ENCODE results near the gene NFIA.
"Not testable (repeated sequence)": the region's sequence is repeated elsewhere in the genome, so short reads cannot be mapped to it uniquely, and the experiment has no call there.

The NFIA gene

GRCh38 chr1:61451572-61451968 lies 369.2 kb downstream of the NFIA start:
- DNase-seq (ENCODE audit: low read depth, low spot score): no peak

DNA sequence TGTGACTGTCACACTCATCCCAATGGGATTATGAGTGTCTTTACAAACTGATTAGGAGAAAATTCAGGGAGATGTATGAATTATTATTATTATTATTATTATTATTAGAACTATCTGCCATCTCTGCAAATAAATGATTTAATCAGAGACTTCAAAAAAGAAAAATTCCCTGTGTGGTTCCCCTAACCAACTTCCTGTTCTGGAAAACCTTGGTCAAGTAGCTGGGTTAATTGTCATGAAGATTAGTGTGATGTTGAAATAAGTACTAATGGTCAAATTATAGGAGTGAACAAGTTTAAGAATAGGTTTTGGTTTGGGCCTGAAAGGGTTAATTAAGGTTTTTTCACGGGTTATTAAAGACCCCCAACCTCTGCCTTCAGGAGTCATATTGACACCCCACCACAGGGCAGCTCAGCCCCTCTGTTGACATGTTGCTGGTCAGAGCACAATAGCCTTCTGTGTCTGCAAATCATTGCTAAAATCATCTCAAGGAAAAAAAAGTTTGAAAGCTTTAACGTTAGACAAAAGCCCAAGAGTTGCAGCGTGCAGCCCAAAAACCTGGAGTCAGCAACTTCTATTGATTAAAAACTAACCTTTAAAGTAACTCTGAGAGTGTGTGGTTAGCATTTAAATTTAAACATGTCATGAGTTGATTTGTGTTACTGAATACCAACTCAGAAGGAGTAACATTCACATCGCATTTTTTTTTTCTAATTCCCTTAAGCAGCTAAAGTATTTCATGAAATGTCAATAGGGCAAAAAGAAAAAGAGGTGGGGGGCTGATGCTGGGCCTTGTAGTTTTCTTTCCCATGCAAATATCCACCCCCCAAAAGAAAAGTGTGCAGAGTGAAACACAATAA lies 370.0 kb downstream of the NFIA start:
- DNase-seq (ENCODE audit: low read depth, low spot score): no peak

DNA sequence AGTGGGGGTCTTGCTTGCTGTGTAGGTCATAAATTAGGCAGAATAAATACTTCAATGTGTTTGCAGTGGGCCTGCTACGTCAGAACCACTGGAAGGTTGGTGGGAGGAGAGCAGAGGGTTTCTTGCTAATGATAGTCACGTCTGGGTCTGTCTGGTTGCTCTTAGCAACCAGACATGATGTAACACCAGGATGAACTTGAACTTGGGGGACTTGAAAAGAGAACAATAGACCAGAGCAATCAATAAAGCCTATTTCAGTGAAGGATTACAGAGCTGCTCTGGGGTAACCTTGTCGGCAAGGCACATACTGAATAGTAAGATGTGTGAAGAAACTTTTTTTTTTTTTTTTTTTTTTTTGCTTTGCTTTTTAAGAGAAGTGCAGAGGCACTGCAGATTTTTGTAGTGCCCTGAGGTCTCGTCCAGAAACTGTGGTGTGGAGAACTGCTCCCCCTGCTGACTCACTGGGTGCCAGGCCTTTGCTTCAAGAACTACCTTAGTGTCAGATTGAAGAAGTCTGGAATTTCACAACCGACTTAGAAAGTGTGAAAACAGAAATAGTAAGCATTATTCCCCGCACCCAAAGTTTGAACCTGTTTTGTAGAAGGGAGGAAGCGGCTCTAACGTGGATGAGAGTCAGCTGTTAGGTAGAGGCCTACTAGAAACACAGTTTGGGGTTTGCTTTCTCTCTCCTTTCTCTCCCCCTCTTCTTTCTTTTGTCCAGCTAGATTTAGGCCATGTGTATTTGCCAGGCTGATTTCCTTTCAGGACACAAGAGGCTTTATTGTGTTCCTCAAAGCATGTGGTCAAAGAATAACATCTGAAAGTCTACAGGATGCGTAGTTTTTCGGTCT lies 371.0 kb downstream of the NFIA start:
- peak; percentile 50 for DNase-seq (ENCODE audit: low read depth, low spot score)

- no peak for DNase-seq (ENCODE audit: low read depth, low spot score)
Measured at GRCh38 chr1:61455400-61455799, 373.0 kb downstream of the NFIA start.

DNA sequence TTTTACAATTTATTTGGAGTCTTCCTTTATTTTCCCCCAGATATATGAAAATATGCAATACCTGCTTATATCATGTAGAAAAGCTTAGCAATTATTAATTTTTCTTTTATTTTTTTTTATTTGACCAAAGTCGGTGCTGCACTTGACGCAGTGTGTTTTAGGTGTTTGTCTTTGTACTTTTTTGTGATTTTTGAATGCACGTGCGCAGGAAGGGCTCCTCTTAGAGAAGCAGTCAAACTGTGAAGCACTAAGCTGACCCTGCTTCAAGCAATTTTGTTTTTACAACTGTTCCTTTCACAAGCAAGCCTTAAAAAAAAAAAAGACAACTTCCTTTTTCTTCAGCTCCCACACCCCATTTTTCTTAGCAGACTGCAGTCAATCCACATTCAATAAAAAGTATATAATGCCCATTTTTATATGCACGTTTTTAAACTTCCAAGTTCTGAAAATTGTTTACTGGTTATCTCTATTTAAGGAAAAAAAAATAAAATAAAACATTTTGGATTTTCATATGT lies 375.2 kb downstream of the NFIA start:
- DNase-seq (ENCODE audit: low read depth, low spot score): no peak

DNA sequence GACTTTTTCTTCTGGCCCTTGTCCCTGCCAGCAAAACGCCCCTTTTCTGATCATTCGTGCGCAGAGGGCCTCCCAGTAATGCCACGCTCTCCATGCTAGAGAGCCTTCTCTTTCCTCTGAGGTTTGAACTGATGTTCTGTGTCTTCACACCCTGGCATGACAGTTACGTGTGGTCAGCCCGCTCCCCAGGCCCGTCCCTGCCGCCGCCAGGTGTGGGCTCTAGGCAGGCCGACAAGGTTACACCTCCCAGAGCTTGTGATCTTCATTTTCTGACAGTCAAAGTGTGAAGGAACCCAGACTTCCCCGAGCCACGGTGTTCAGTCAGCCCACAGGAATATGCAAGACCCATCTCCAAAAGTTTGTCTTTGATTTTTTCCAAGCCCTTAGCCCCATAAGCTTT lies 377.0 kb downstream of the NFIA start:
- DNase-seq (ENCODE audit: low read depth, low spot score): no peak

DNA sequence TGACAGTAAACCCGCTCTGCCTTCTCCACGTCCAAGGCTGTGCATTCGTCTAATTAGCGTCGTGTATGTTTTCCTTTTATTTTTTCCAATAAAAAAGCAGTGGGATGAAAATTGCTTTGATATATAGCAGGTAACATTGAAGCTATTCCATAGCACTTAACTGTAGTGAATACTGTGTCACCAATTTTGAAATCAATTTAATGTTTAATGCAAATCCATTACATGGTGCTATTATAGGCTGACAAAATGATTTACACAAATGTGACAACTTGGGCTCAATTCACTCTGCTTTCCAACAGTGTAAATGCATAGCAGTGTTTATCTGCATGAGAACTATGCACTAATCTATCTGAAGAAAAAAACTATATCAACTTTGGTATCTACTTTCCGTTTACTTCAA lies 377.8 kb downstream of the NFIA start:
- DNase-seq (ENCODE audit: low read depth, low spot score): no peak

GRCh38 chr1:61461406-61462384 lies 379.3 kb downstream of the NFIA start:
- no peak for DNase-seq (ENCODE audit: low read depth, low spot score)

DNA sequence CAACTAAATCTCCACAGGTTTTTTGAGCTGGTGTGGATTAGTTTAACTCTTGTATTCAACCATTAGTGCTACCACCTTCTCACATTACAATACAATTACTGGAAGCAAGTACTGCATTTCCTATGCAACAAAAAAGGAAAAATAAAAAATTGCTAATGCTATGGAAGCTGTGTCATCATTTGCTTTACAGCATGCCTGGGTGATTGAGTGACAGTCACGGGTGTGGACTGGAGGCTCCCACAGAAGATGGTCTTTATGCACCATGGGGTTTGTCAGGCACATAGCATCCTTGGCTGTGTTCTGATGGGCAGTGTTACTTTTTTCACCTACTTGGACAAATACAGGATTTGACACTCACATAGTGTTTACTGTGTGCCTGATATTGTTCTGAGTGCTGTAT lies 380.3 kb downstream of the NFIA start:
- DNase-seq (ENCODE audit: low read depth, low spot score): no peak

GRCh38 chr1:61463220-61463619 lies 380.9 kb downstream of the NFIA start:
- DNase-seq (ENCODE audit: low read depth, low spot score): no peak

GRCh38 chr1:61467836-61468235 lies 385.5 kb downstream of the NFIA start:
- DNase-seq (ENCODE audit: low read depth, low spot score): not testable (repeated sequence)

DNA sequence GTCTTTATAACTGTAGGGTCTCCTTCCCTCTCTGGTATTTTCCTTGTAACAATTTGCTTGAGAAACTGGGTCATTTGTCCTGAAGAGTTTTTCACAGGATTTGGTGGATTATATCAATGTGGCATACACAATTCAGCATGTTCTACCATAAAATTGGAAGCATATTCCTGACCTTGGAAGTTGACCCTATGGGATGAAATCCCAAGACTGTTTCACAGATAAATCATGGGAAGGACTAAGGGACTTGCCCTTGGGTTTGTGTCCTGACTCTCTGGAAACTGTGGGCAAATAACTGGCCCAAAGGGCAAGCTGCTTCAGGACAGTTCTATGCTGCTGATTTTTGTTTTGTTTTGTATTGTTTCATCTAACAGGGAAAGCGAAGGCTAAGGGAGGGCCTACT lies 387.0 kb downstream of the NFIA start:
- no peak for DNase-seq (ENCODE audit: low read depth, low spot score)

DNA sequence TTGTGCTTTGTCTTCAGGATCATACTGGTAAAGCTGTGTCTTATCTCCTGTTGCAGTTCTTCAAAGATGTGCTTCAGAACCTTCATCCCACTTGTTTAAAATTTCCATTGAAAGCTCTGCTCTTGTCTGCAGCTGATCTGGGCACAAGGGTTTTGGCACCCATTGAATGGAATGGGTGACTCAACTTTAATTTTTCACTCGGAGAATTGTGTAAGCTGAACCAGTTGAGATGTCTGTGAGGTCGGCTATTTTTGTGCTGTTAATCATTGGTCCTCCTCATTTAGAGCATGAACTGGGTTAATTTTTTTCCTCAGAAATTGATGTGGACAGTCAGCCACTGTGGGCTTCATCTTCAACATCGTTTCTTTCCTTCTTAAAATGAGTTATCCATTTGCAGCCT lies 390.5 kb downstream of the NFIA start:
- DNase-seq (ENCODE audit: low read depth, low spot score): no peak

- no peak for DNase-seq (ENCODE audit: low read depth, low spot score)
Measured at GRCh38 chr1:61474269-61474817, 392.0 kb downstream of the NFIA start.

DNA sequence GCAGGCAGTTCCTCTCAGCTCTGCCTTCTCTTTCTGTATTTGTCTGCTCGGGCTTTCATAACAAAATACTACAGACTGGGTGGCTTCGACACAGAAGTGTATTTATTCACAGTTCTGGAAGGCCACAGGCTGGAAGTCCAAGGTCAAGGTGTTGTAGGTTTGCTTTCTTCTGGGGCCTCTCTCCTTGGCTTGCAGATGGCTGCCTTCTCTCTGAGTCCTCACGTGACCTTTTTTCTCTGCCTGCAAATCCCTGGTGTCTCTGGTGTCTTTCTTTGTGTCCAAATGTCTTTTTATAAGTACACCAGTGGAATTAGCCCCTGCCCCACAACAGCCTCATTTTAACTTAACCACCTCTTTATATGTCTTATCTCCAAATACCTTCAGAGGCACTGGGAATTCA lies 392.6 kb downstream of the NFIA start:
- DNase-seq (ENCODE audit: low read depth, low spot score): no peak

DNA sequence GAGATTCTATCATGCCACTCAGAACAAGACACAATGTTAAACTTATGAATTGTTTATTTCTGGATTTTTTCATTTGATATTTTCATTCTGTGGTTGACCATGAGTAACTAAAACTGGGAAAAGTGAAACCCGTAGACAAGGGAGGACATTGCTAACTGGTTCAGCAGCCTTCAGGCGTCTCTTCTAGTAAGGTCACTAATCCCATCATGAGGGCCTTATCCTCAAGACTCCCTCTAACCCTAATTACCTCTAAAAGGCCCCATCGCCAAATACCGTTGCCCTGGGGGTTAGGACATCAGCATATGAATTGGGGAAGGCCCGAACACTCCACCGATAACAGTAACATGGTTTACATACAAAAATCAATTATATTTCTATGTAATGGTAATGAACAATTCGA lies 394.9 kb downstream of the NFIA start:
- DNase-seq (ENCODE audit: low read depth, low spot score): peak; percentile 25

GRCh38 chr1:61480273-61480935 lies 398.0 kb downstream of the NFIA start:
- DNase-seq (ENCODE audit: low read depth, low spot score): no peak

GRCh38 chr1:61481315-61481715 lies 399.0 kb downstream of the NFIA start:
- no peak for DNase-seq (ENCODE audit: low read depth, low spot score)

GRCh38 chr1:61482170-61482734 lies 399.9 kb downstream of the NFIA start:
- DNase-seq (ENCODE audit: low read depth, low spot score): no peak

All from iPS DF 19.7 (cell line).